Stimulated activated CD4-positive, alpha-beta T cell treated with anti-CD3 and anti-CD28 coated beads, Interleukin-4, amount 100 ng/mL, for 48 hours (primary cell): ENCODE measurements around the gene GAREM1.

Experiments
- DNase-seq, 2 donors: peaks; one replicate each; pipeline ENCODE4 v3.0.0-alpha.2; 2020; ENCODE audit warnings: low read depth in 2 of 2

The GAREM1 gene

GRCh38 chr18:32459361-32460101 lies 11.2 kb downstream of the GAREM1 start:
- no peak for DNase-seq

GRCh38 chr18:32455361-32455760 lies 15.3 kb downstream of the GAREM1 start:
- no peak for DNase-seq

- DNase-seq = no peak
These were observed 16.1 kb downstream of the GAREM1 start for GRCh38 chr18:32454593-32454992.

- DNase-seq = no peak
These were observed 19.8 kb downstream of the GAREM1 start for GRCh38 chr18:32450874-32451273.

GRCh38 chr18:32450026-32450691 lies 20.5 kb downstream of the GAREM1 start:
- no peak for DNase-seq

- DNase-seq = no peak
These were observed 23.9 kb downstream of the GAREM1 start for GRCh38 chr18:32446780-32447179.

- no peak for DNase-seq
These were observed 24.8 kb downstream of the GAREM1 start for GRCh38 chr18:32445846-32446245.

- DNase-seq = no peak
These were observed 26.9 kb downstream of the GAREM1 start for GRCh38 chr18:32443706-32444215.

GRCh38 chr18:32443033-32443705 lies 27.5 kb downstream of the GAREM1 start:
- DNase-seq = no peak

GRCh38 chr18:32442575-32442974 lies 28.1 kb downstream of the GAREM1 start:
- no peak for DNase-seq

- DNase-seq = no peak
These were observed 29.1 kb downstream of the GAREM1 start for GRCh38 chr18:32441533-32441932.

- no peak for DNase-seq
These were observed 30.2 kb downstream of the GAREM1 start for GRCh38 chr18:32440518-32440917.

GRCh38 chr18:32439802-32440201 lies 30.9 kb downstream of the GAREM1 start:
- DNase-seq = no peak

- DNase-seq = no peak
These were observed 31.4 kb downstream of the GAREM1 start for GRCh38 chr18:32439241-32439640.

- no peak for DNase-seq
These were observed 32.5 kb downstream of the GAREM1 start for GRCh38 chr18:32438173-32438572.

- no peak for DNase-seq
These were observed 33.4 kb downstream of the GAREM1 start for GRCh38 chr18:32437100-32437834.

GRCh38 chr18:32435631-32436500 lies 34.8 kb downstream of the GAREM1 start:
- DNase-seq = no peak

- no peak for DNase-seq
These were observed 38.9 kb downstream of the GAREM1 start for GRCh38 chr18:32431753-32432152.

GRCh38 chr18:32429402-32429801 lies 41.3 kb downstream of the GAREM1 start:
- no peak for DNase-seq

- no peak for DNase-seq
These were observed 43.4 kb downstream of the GAREM1 start for GRCh38 chr18:32427084-32427900.
